Body of pancreas (tissue), 4 donors: ENCODE results near the gene CDKL4.

Experiments used
- CTCF ChIP-seq, 7 experiments: fragments of 450-650 bp in 4 of 7; fragments of 200-600 bp in 3 of 7; sonication (generic) in 3 of 7; IDR thresholded peaks; one replicate each; pipeline ENCODE4 v1.5.1; 2016 to 2019; ENCODE audit warnings: antibody characterized with exemption in 7 of 7
- POLR2A ChIP-seq, 3 donors: fragments of 450-650 bp; IDR thresholded peaks; one replicate each; pipeline ENCODE4 v1.6.1; 2016; ENCODE audit warnings: antibody characterized with exemption in 3 of 3, mild to moderate bottlenecking in 2 of 3

GRCh38 chr2:39164089-39164488 lies 79.7 kb downstream of the CDKL4 start:
- TF ChIP-seq CTCF (IDR thresholded peaks at IDR 0.05), result no peak
- no peak for TF ChIP-seq POLR2A (IDR thresholded peaks at IDR 0.05)
